Neuronal stem cell (in vitro differentiated cells): ENCODE results near the gene ADAMTS13.
A peak's percentile ranks its signal among the peaks of the same experiment; 100 is the strongest.

Experiments
- DNase-seq: peaks from one replicate; pipeline ENCODE4 v3.0.0-alpha.2; 2013; ENCODE audit warnings: low spot score
- H2AFZ ChIP-seq: one replicate; pipeline ENCODE4 v1.6.1; 2013; ENCODE audit warnings: mild to moderate bottlenecking, low read length, inconsistent platforms
- H2AK5ac ChIP-seq: 2 replicates; pipeline ENCODE4 v1.6.1; 2013; ENCODE audit warnings: low read depth, mild to moderate bottlenecking, inconsistent platforms, low read length, moderate library complexity, mixed read lengths
- H2BK120ac ChIP-seq: 2 replicates; pipeline ENCODE4 v1.6.1; 2013; ENCODE audit warnings: low read depth, mild to moderate bottlenecking, inconsistent platforms, low read length, moderate library complexity, mixed read lengths
- H2BK12ac ChIP-seq: one replicate; pipeline ENCODE4 v1.6.1; 2013; ENCODE audit warnings: low read length, inconsistent platforms
- H2BK15ac ChIP-seq: 2 replicates; pipeline ENCODE4 v1.6.1; 2013; ENCODE audit warnings: mild to moderate bottlenecking, low read length, inconsistent platforms, mixed read lengths
- H2BK5ac ChIP-seq: one replicate; pipeline ENCODE4 v1.6.1; 2013; ENCODE audit warnings: inconsistent platforms, mild to moderate bottlenecking, low read length, moderate library complexity
- H3K14ac ChIP-seq: one replicate; pipeline ENCODE4 v1.6.1; 2013; ENCODE audit warnings: low read length, inconsistent platforms
- H3K18ac ChIP-seq: 2 replicates; pipeline ENCODE4 v1.6.1; 2013; ENCODE audit warnings: low read length, inconsistent platforms
- H3K23ac ChIP-seq: 2 replicates; pipeline ENCODE4 v1.6.1; 2013; ENCODE audit warnings: low read depth, mild to moderate bottlenecking, mixed read lengths, low read length, inconsistent platforms; ENCODE audit not compliant: poor library complexity
- H3K27ac ChIP-seq: replicated peaks from 3 replicates; pipeline ENCODE4 v1.5.1; 2013; ENCODE audit warnings: low read length, inconsistent platforms
- H3K27me3 ChIP-seq, 3 experiments: 2 replicates each; pipeline ENCODE4 v1.6.1; 2013; ENCODE audit warnings: low read length in 3 of 3, mild to moderate bottlenecking in 2 of 3, inconsistent platforms in 1 of 3, low read depth in 1 of 3, mixed read lengths in 1 of 3, moderate library complexity in 1 of 3; ENCODE audit not compliant: control insufficient read depth in 3 of 3, insufficient read depth in 3 of 3
- H3K36me3 ChIP-seq, 2 donors: replicated peaks in 1 of 2; 2 replicates each; pipeline ENCODE4 v1.6.1; 2013; ENCODE audit warnings: low read length in 2 of 2; ENCODE audit not compliant: control insufficient read depth in 2 of 2, insufficient read depth in 2 of 2
- H3K4ac ChIP-seq: 2 replicates; pipeline ENCODE4 v1.6.1; 2013; ENCODE audit warnings: inconsistent platforms, mild to moderate bottlenecking, low read length, moderate library complexity
- H3K4me1 ChIP-seq, 2 donors: 1 replicate in 1 of 2; 2 replicates in 1 of 2; pipeline ENCODE4 v1.6.1; 2013; ENCODE audit warnings: low read length in 2 of 2, low read depth in 1 of 2; ENCODE audit not compliant: control insufficient read depth in 2 of 2, insufficient read depth in 1 of 2
- H3K4me2 ChIP-seq: one replicate; pipeline ENCODE4 v1.6.1; 2013; ENCODE audit warnings: mild to moderate bottlenecking, low read length, inconsistent platforms; ENCODE audit not compliant: insufficient read depth, poor library complexity, severe bottlenecking
- H3K4me3 ChIP-seq, 2 donors: 2 replicates each; pipeline ENCODE4 v1.5.1; 2013; ENCODE audit warnings: low read length in 2 of 2, mild to moderate bottlenecking in 2 of 2, inconsistent platforms in 1 of 2, moderate library complexity in 1 of 2
- H3K79me1 ChIP-seq: one replicate; pipeline ENCODE4 v1.6.1; 2013; ENCODE audit warnings: low read depth, mild to moderate bottlenecking, inconsistent platforms, low read length, moderate library complexity
- H3K9ac ChIP-seq: one replicate; pipeline ENCODE4 v1.6.1; 2013; ENCODE audit warnings: mild to moderate bottlenecking, low read depth, low read length, inconsistent platforms; ENCODE audit not compliant: poor library complexity
- H3K9me3 ChIP-seq, 2 donors: replicated peaks in 1 of 2; 2 replicates each; pipeline versions ENCODE3 to v1.6.1; 2013; ENCODE audit warnings: low read length in 2 of 2, mild to moderate bottlenecking in 2 of 2, inconsistent platforms in 1 of 2, low read depth in 1 of 2, mixed read lengths in 1 of 2, moderate library complexity in 1 of 2; ENCODE audit not compliant: control insufficient read depth in 2 of 2, insufficient read depth in 1 of 2
- H4K8ac ChIP-seq: one replicate; pipeline ENCODE4 v1.6.1; 2013; ENCODE audit warnings: low read depth, mild to moderate bottlenecking, inconsistent platforms, low read length, moderate library complexity
- H4K91ac ChIP-seq: one replicate; pipeline ENCODE4 v1.6.1; 2013; ENCODE audit warnings: low read length, low read depth, mild to moderate bottlenecking, inconsistent platforms; ENCODE audit not compliant: poor library complexity
- WGBS, 2 donors: extraction: QIAGEN DNeasy Blood & Tissue Kit; methylation state at CpG; one replicate each; pipeline ENCODE4 v1.1.7; 2013; ENCODE audit warnings: missing lambda C conversion rate in 2 of 2, mixed read lengths in 1 of 2; ENCODE audit not compliant: insufficient read length in 2 of 2, insufficient replicate concordance in 1 of 2; ENCODE audit errors: extremely low coverage in 2 of 2; 5-methylcytosine and 5-hydroxymethylcytosine counted together

The ADAMTS13 gene

DNA sequence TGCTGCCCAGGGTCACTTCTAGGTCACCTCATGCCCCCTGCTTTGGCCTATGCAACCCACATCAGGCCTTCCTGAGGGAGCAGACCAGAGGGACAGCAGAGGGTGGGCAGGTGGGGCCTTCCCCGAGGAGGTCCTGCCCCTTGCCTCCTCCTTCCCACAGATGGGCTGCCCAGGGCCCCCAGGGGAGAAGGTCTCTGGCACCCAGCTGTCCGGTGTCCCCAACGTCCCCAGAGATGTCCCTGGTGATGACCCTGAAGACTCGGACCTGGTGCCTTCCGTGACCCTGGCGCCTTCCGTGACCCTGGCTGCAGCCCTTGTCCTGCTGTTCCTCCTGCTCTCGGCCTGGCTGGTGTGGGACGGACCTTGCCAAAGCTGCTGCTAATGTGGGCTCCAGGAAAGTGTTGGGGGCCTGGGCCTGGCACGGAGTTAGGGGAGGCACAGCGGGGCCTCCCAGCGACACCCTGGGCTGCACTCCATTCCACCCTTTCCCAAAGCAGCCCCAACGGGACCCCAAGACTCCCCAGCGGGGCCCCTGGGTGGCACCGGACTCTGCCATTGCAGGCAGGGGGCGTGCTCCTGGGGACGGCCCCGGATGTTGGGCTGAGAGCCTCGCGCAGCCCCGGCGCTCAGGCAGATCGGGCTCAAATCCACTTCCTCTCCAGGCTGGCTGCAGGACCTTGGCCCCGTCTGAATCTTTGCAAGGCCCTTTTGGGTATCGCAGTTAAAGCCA, 63.5 kb downstream of the ADAMTS13 start:
- Histone ChIP-seq H3K18ac (peak overlapping the region; percentile 76), H3K9ac (no peak overlapping the region), H2BK12ac (peak overlapping the region; percentile 14), H4K91ac (peak overlapping the region; percentile 98), H3K23ac (peak overlapping the region; percentile 80), H3K4me1 (no peaks in the 10 kb centered on the region), H3K9me3 (no peaks in the 10 kb centered on the region), H3K36me3 (no peaks in the 10 kb centered on the region), H2BK120ac (no peak overlapping the region), H2AK5ac (peak overlapping the region; percentile 98), H3K4me2 (no peak overlapping the region), H3K27ac (no peak overlapping the region), H3K79me1 (peaks cover 2% of the 10 kb centered on the region), H2AFZ (peak overlapping the region; percentile 12), H3K14ac (no peak overlapping the region), H4K8ac (peak overlapping the region; percentile 65), H2BK15ac (peak overlapping the region; percentile 89), H3K27me3 (peaks cover 0 to 31% (median 0%) of the 10 kb centered on the region in 3 experiments), H2BK5ac (peak overlapping the region; percentile 66), H3K4ac (peak overlapping the region; percentile 89), H3K4me3 (no peak overlapping the region)
- DNase-seq: no peak
- WGBS, 2 donors: no CpG with 5 or more reads among the region's 25 CpGs

DNA sequence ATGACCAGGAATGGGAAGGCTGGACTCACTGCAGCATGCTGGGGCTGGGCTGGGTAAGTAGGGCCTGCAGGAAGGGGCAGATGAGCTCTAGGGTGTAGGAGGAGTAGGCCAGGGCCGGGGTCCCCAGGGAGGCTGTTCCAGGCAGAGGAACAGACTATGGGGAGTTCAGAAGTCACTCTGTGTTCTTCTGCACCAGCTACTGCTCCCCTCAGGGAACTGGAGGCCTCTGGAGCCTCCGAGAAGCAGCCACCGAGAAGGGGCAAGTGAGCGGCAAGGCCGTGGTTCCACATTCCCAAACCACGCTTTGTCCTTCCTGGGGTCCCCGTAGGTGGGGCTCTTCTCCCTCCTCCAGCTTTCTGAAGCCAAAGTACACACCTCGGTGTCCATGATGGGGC, 65.2 kb downstream of the ADAMTS13 start:
- Histone ChIP-seq H3K23ac (no peak overlapping the region), H3K27me3 (peaks cover 0 to 35% (median 0%) of the 10 kb centered on the region in 3 experiments), H3K36me3 (no peaks in the 10 kb centered on the region), H3K9me3 (no peaks in the 10 kb centered on the region), H3K4me3 (no peak overlapping the region), H2BK15ac (no peak overlapping the region), H3K79me1 (peaks cover 2% of the 10 kb centered on the region), H2BK120ac (no peak overlapping the region), H3K4me2 (no peak overlapping the region), H2AK5ac (peak overlapping the region; percentile 52), H4K8ac (no peak overlapping the region), H3K4me1 (peaks cover 0 to 5% of the 10 kb centered on the region in 2 donors), H2BK12ac (no peak overlapping the region), H2BK5ac (peak overlapping the region; percentile 75), H3K18ac (no peak overlapping the region), H2AFZ (no peak overlapping the region), H3K14ac (no peak overlapping the region), H3K27ac (no peak overlapping the region), H3K4ac (no peak overlapping the region), H4K91ac (no peak overlapping the region), H3K9ac (peak overlapping the region; percentile 21)
- WGBS, 2 donors: no CpG with 5 or more reads among the region's 8 CpGs
- no peak for DNase-seq

DNA sequence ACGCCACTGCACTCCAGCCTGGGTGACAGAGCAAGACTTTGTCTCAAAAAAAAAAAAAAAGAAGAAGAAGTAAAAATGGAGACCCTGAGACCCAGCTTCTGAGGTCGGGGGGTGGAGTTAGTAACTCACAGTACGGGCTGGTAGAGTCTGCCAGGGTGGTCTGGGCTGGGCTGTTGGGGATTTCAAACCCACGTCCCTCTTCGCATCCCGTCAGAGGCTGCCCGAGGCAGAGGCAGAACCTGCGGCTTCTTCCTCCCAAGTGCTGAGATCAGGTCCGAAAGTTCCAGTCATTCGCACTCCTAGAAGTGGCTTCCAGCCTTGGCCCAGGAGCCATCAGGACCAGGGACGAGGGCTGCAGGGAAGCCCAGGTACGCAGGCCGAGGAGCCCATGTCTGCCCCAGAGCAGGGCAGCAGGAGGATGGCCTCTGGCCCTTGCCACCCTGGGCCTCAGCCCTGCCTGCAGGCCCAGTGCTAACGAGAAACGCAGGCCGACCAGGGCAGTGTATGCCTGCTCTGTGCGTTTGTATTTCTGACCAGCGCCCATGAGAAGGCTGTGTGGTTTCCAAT, 66.6 kb downstream of the ADAMTS13 start:
- Histone ChIP-seq H4K8ac (peak overlapping the region; percentile 19), H2AFZ (no peak overlapping the region), H3K27ac (no peak overlapping the region), H3K9ac (peak overlapping the region; percentile 60), H3K79me1 (peaks cover 2% of the 10 kb centered on the region), H3K23ac (peak overlapping the region; percentile 17), H2BK120ac (no peak overlapping the region), H3K4me3 (no peak overlapping the region), H3K4me2 (no peak overlapping the region), H3K27me3 (peaks cover 0 to 36% (median 0%) of the 10 kb centered on the region in 3 experiments), H3K4ac (no peak overlapping the region), H3K18ac (no peak overlapping the region), H2BK5ac (no peak overlapping the region), H3K4me1 (peaks cover 0 to 12% of the 10 kb centered on the region in 2 donors), H2BK15ac (peak overlapping the region; percentile 71), H2BK12ac (peak overlapping the region; percentile 41), H4K91ac (no peak overlapping the region), H3K14ac (no peak overlapping the region), H3K36me3 (no peaks in the 10 kb centered on the region), H2AK5ac (peak overlapping the region; percentile 79), H3K9me3 (no peaks in the 10 kb centered on the region)
- no peak for DNase-seq
- WGBS, 2 donors: no CpG with 5 or more reads among the region's 18 CpGs
